ENCODE measurements around the gene TNIK.

TNIK gene

DNA sequence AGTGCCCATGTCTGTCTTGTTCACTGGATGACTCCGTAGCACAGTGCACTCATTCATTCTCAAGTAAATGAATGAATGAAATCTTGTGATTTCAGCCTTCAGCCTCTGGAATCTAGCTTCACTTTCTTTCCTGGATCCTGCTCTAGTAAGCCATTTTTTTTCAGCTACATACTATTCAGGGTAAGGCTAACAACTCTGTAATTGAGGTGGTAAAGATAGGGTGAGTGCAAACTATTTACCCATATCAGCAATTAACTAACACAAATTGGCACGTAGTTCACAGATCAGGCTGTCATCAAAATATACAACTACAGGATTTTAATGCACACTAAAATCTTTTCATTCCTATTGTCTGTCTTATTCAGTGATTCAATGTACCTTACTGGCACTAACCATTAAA is 238.6 kb downstream of the TNIK start:
- TF ChIP-seq, protein P1, sequence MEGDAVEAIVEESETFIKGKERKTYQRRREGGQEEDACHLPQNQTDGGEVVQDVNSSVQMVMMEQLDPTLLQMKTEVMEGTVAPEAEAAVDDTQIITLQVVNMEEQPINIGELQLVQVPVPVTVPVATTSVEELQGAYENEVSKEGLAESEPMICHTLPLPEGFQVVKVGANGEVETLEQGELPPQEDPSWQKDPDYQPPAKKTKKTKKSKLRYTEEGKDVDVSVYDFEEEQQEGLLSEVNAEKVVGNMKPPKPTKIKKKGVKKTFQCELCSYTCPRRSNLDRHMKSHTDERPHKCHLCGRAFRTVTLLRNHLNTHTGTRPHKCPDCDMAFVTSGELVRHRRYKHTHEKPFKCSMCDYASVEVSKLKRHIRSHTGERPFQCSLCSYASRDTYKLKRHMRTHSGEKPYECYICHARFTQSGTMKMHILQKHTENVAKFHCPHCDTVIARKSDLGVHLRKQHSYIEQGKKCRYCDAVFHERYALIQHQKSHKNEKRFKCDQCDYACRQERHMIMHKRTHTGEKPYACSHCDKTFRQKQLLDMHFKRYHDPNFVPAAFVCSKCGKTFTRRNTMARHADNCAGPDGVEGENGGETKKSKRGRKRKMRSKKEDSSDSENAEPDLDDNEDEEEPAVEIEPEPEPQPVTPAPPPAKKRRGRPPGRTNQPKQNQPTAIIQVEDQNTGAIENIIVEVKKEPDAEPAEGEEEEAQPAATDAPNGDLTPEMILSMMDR (conservative IDR thresholded peaks at IDR 0.05; ENCODE audit: low read depth, low read length), result no peak
- no peak overlapping the region for H3K4me3 ChIP-seq (ENCODE audit: low read depth, low read length)
- DNase-seq (ENCODE audit: low read depth), result no peak

DNA sequence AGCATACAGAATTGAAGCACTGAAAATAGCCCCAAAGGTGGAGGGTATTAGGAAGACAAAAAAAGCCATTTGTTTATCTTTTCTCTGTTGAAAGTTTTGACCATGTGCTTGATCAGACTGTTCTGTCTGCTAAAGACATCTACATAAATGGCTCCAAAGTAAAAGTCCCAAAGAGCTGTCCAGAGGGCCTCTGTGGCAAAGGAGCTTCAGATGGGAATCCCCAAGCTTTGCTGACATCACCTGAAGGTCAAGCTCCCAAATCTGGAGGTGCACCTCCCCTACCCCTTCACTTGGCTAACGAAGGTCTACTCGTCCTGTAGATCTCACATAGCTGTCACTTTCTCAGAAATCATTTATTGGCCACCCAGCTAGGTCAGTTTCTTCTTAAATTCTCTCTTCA is 239.1 kb downstream of the TNIK start:
- no peak overlapping the region for H3K4me3 ChIP-seq (ENCODE audit: low read depth, low read length)
- TF ChIP-seq, protein P1 (conservative IDR thresholded peaks at IDR 0.05; ENCODE audit: low read depth, low read length), result no peak
- no peak for DNase-seq (ENCODE audit: low read depth)

DNA sequence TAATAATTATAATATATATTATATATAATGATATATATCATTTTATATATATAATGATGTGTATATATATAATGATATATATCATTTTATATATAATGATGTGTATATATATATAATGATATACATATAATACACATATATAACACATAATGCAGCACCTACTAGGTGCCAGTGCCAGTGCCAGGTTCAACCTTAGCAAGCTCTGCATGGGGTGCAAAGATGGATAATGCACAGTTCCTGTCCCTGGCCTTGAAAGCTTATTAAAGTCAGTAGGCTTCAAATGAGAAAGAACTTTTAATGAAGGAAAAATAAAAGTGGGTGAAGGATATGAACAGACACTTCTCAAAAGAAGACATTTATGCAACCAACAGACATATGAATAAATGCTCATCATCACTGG is 240.9 kb downstream of the TNIK start:
- no peak for DNase-seq (ENCODE audit: low read depth)
- TF ChIP-seq, protein P1 (conservative IDR thresholded peaks at IDR 0.05; ENCODE audit: low read depth, low read length), result no peak
- H3K4me3 ChIP-seq (ENCODE audit: low read depth, low read length), result no peak overlapping the region

DNA sequence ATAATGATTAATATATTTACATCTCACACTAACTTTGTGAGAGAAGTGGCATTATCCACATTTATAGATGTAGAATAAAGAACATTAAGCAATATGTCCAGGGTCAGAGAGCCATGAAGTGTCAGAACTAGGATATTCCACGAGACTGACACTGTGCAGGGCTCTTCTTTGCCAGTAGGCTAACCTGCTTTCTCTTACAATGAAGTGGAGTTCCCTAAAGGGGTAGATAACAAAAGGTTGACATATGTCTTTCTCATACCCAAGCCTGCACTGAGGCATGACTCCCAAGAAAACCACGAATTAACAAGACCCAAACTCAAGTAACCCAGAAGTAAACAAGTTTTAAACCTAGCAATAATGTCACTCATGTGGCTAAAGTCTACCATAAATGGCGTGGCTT is 242.1 kb downstream of the TNIK start:
- H3K4me3 ChIP-seq (ENCODE audit: low read depth, low read length), result no peak overlapping the region
- TF ChIP-seq, protein P1 (conservative IDR thresholded peaks at IDR 0.05; ENCODE audit: low read depth, low read length), result no peak
- DNase-seq (ENCODE audit: low read depth), result no peak

DNA sequence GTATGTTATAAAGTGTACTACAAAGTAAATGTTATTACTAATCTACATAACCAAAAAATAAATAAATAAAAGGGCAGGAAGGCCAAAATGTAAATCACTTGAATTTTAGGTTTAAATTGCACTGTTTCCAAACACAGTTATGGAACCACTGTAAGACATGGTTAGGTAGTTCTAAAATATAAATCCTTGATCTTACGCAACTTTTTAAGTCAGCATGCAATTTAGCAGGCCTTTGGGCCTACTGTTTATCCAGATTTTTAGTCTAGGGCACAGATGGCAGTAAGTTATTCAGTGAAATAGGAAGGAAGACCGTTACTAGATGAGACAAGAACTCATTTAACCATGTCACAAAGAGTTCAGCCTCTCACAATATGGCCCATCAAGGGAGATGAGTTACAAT is 246.3 kb downstream of the TNIK start:
- no peak for DNase-seq (ENCODE audit: low read depth)
- H3K4me3 ChIP-seq (ENCODE audit: low read depth, low read length), result no peak overlapping the region
- TF ChIP-seq, protein P1 (conservative IDR thresholded peaks at IDR 0.05; ENCODE audit: low read depth, low read length), result no peak

DNA sequence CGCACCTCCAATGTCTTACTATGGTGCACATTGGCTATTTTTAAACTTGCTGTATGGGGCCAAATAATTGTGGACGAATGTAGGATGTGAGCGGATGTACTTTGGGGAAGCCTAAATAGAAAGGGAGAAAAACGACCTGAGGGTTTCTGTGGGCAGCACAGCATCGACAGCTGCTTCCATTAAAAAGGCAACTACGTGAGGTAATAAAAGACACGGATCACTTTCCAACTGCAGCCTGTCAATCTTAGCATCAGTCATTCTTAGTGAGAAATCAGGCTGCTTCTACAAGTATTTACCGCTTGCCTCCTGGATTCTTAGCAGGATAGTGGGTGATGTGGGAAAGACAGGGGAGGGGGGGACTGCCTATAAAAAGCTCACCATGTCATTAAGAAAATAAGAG is 247.0 kb downstream of the TNIK start:
- TF ChIP-seq, protein P1 (conservative IDR thresholded peaks at IDR 0.05; ENCODE audit: low read depth, low read length), result no peak
- no peak for DNase-seq (ENCODE audit: low read depth)
- H3K4me3 ChIP-seq (ENCODE audit: low read depth, low read length), result no peak overlapping the region

DNA sequence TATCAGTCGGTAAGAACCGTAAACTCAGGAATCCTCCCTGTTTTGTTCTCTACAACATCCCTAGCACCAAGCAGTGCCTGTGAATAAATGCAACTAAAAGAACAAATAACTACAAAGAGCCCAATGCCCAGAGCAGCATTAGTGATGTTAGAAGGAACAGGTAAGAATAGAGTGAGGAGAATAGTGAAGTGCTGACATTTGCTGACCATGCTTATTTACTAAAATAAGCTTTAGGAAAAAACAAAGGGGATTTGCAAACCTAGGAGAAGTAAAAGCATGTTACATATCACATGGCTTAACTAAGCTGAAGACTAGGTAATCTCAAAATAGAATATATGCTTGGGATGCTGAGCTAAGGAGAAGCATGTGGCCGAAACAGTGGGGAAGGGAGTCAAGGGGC is 247.6 kb downstream of the TNIK start:
- H3K4me3 ChIP-seq (ENCODE audit: low read depth, low read length), result no peak overlapping the region
- TF ChIP-seq, protein P1 (conservative IDR thresholded peaks at IDR 0.05; ENCODE audit: low read depth, low read length), result no peak
- DNase-seq (ENCODE audit: low read depth), result no peak

Measured in choroid plexus epithelial cell (primary cell).